Tibial nerve (tissue), 4 donors: ENCODE measurements around the gene ROPN1L. TPM values are rescaled to one million over a fixed set of nuclear protein-coding genes. Genes with fewer than 3 reads are reported as not detected.

Source experiments
- DNase-seq, 2 donors: peaks; one replicate each; pipeline ENCODE4 v3.0.0-alpha.2; 2019; ENCODE audit warnings: low spot score in 2 of 2
- H3K27ac ChIP-seq, 4 donors: fragments of 200-600 bp; sonication (generic) in 3 of 4; one replicate each; pipeline ENCODE4 v1.5.1; 2017 to 2019; ENCODE audit warnings: mild to moderate bottlenecking in 1 of 4
- H3K27me3 ChIP-seq, 2 donors: fragments of 200-600 bp; sonication (generic) in 1 of 2; one replicate each; pipeline versions ENCODE4 v1.5.1 to v1.6.0; 2017 to 2019
- H3K36me3 ChIP-seq, 3 donors: fragments of 200-600 bp; sonication (generic); one replicate each; pipeline ENCODE4 v1.5.1; 2018 to 2019
- H3K4me1 ChIP-seq, 4 donors: fragments of 200-600 bp; sonication (generic) in 3 of 4; one replicate each; pipeline ENCODE4 v1.5.1; 2017 to 2019
- H3K4me3 ChIP-seq, 4 donors: fragments of 200-600 bp; sonication (generic) in 3 of 4; one replicate each; pipeline ENCODE4 v1.5.1; 2017 to 2019; ENCODE audit warnings: mild to moderate bottlenecking in 1 of 4, moderate library complexity in 1 of 4
- H3K9me3 ChIP-seq, 4 donors: fragments of 200-600 bp; sonication (generic) in 3 of 4; one replicate each; pipeline ENCODE4 v1.5.1; 2017 to 2019
- CTCF ChIP-seq, 5 experiments: fragments of 200-600 bp in 3 of 5; fragments of 450-650 bp in 2 of 5; sonication (generic) in 3 of 5; IDR thresholded peaks; one replicate each; pipeline ENCODE4 v1.5.1; 2016 to 2019; ENCODE audit warnings: antibody characterized with exemption in 5 of 5, mild to moderate bottlenecking in 3 of 5, moderate library complexity in 2 of 5
- EP300 ChIP-seq, 2 donors: sonication (generic); formaldehyde crosslinking; IDR thresholded peaks; one replicate each; pipeline ENCODE4 v1.6.1; 2017; ENCODE audit warnings: antibody characterized with exemption in 2 of 2, mild to moderate bottlenecking in 1 of 2
- POLR2A ChIP-seq, 2 donors: fragments of 450-650 bp; IDR thresholded peaks; one replicate each; pipeline ENCODE4 v1.6.1; 2017; ENCODE audit warnings: antibody characterized with exemption in 2 of 2, mild to moderate bottlenecking in 2 of 2, moderate library complexity in 2 of 2
- WGBS, 2 donors: methylation state at CpG; one replicate each; pipeline ENCODE4 v1.1.5; 2018; 5-methylcytosine and 5-hydroxymethylcytosine counted together
- total RNA-seq, 4 donors: library from RNA; depleted of rRNA; stranded (reverse); fragments of >200 nt; gene quantifications; one replicate each; pipeline ENCODE4 v1.1.0, GENCODE V29; 2016

ROPN1L gene
- total RNA-seq, 4 donors from 2014 or later = 0.98 TPM; not detected in 3

- Histone ChIP-seq H3K27me3 (no peaks in the 10 kb centered on the region), H3K27ac (no peak overlapping the region), H3K9me3 (no peaks in the 10 kb centered on the region), H3K4me1 (peaks cover 0 to 6% (median 0%) of the 10 kb centered on the region in 4 donors), H3K4me3 (no peak overlapping the region), H3K36me3 (no peaks in the 10 kb centered on the region)
- DNase-seq = no peak
- TF ChIP-seq EP300 (IDR thresholded peaks at IDR 0.05) = no peak
- no peak for TF ChIP-seq POLR2A (IDR thresholded peaks at IDR 0.05)
- TF ChIP-seq CTCF (IDR thresholded peaks at IDR 0.05) = no peak
- 87 to 93% methylated on average over 10 of the region's 10 CpGs for WGBS, 2 donors
Measured at GRCh38 chr5:10465726-10466125, 24.0 kb downstream of the ROPN1L start.

GRCh38 chr5:10466446-10467073, 24.9 kb downstream of the ROPN1L start:
- peaks cover 0 to 6% (median 0%) of the 10 kb centered on the region in 4 donors for H3K4me1 ChIP-seq

GRCh38 chr5:10467281-10468198, 25.9 kb downstream of the ROPN1L start:
- Histone ChIP-seq H3K4me1 (peaks cover 0 to 6% (median 0%) of the 10 kb centered on the region in 4 donors), H3K27ac (no peak overlapping the region), H3K4me3 (no peak overlapping the region), H3K9me3 (no peaks in the 10 kb centered on the region), H3K27me3 (no peaks in the 10 kb centered on the region), H3K36me3 (no peaks in the 10 kb centered on the region)
- 57 to 63% methylated on average over 18 to 21 of the region's 21 CpGs for WGBS, 2 donors
- no peak for DNase-seq
- TF ChIP-seq POLR2A (IDR thresholded peaks at IDR 0.05) (no peak), EP300 (IDR thresholded peaks at IDR 0.05) (no peak), CTCF (IDR thresholded peaks at IDR 0.05) (no peak)

More at GRCh38 chr5:10466446-10467073, 24.9 kb downstream of the ROPN1L start:
- Histone ChIP-seq H3K36me3 (no peaks in the 10 kb centered on the region), H3K27ac (no peak overlapping the region), H3K27me3 (no peaks in the 10 kb centered on the region), H3K9me3 (no peaks in the 10 kb centered on the region), H3K4me3 (no peak overlapping the region)
- 78 to 81% methylated on average over 17 of the region's 17 CpGs for WGBS, 2 donors
- DNase-seq = no peak
- no peak for TF ChIP-seq POLR2A (IDR thresholded peaks at IDR 0.05)
- TF ChIP-seq EP300 (IDR thresholded peaks at IDR 0.05) = no peak
- no peak for TF ChIP-seq CTCF (IDR thresholded peaks at IDR 0.05)

GRCh38 chr5:10468256-10468655, 26.6 kb downstream of the ROPN1L start:
- Histone ChIP-seq H3K36me3 (no peaks in the 10 kb centered on the region), H3K9me3 (no peaks in the 10 kb centered on the region), H3K27me3 (no peaks in the 10 kb centered on the region), H3K27ac (no peak overlapping the region), H3K4me3 (no peak overlapping the region), H3K4me1 (peaks cover 0 to 6% (median 0%) of the 10 kb centered on the region in 4 donors)
- no peak for DNase-seq
- TF ChIP-seq EP300 (IDR thresholded peaks at IDR 0.05) (no peak), CTCF (IDR thresholded peaks at IDR 0.05) (no peak), POLR2A (IDR thresholded peaks at IDR 0.05) (no peak)
- 69 to 79% methylated on average over 2 of the region's 2 CpGs for WGBS, 2 donors
